Activated CD4-positive, alpha-beta memory T cell treated with anti-CD3 and anti-CD28 coated beads for 36 hours (primary cell): ENCODE data around the gene CREB3L4. TPM values are rescaled to one million over a fixed set of nuclear protein-coding genes. Genes with fewer than 3 reads are reported as not detected.

Experiments
- CTCF ChIA-PET: fragments of 350-600 bp; sonication (Branson Sonifier 250); formaldehyde crosslinking; loops from one replicate; lab custom pipeline; 2021; ENCODE audit warnings: antibody characterized with exemption, inconsistent platforms; lab: Charles Lee
- POLR2A ChIA-PET: fragments of 350-600 bp; sonication (Branson Sonifier 250); formaldehyde crosslinking; loops from one replicate; lab custom pipeline; 2021; ENCODE audit warnings: antibody characterized with exemption; lab: Charles Lee
- DNase-seq: peaks from one replicate; pipeline ENCODE4 v3.0.0-alpha.2; 2020
- H3K27ac Mint-ChIP-seq: one replicate; pipeline ENCODE4 v1.8.0; 2021; ENCODE audit warnings: mixed read lengths
- H3K27me3 Mint-ChIP-seq: one replicate; pipeline ENCODE4 v1.8.0; 2021; ENCODE audit warnings: mixed read lengths
- H3K36me3 Mint-ChIP-seq: one replicate; pipeline ENCODE4 v1.8.0; 2021; ENCODE audit warnings: mixed read lengths
- H3K4me1 Mint-ChIP-seq: one replicate; pipeline ENCODE4 v1.8.0; 2021; ENCODE audit warnings: low read depth, mixed read lengths
- H3K4me3 Mint-ChIP-seq: one replicate; pipeline ENCODE4 v1.8.0; 2021; ENCODE audit warnings: mild to moderate bottlenecking, mixed read lengths
- H3K9me3 Mint-ChIP-seq: one replicate; pipeline ENCODE4 v1.8.0; 2021; ENCODE audit warnings: mixed read lengths
- intact Hi-C: fragments of 100-400 bp; cut with micrococcal nuclease; formaldehyde crosslinking; loops from one replicate; pipeline ENCODE4 v1.15.1; 2023
- total RNA-seq, 2 experiments: library from RNA; stranded (reverse); gene quantifications; one replicate each; pipeline ENCODE4 v1.2.3, GENCODE V29; 2021

Gene CREB3L4
- total RNA-seq, 2 experiments from 2014 or later: 8.5 to 8.7 TPM

DNA sequence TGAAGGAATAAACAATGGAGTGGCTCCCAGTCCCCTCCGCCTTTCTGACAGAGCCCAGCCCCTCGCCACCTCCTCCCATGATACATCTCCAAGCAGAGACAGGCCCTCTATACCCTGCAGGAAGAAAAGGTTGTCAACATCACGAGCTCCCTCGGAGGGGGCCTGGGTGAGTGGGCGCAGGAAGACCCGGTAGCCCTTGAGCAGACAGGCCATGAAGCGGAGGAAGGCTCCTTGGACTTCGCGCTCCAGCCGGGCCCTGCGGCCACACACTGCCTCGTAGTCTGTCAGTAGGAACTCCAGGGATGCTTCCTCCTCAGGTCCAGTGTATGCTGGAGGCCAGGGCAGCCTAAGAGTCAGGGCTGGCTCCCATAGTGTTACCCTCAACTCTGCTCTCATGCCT, 28.2 kb upstream of the CREB3L4 start:
- Mint-ChIP-seq H3K27me3 (no peaks in the 10 kb centered on the region), H3K4me1 (peaks cover 15% of the 10 kb centered on the region), H3K27ac (no peak overlapping the region), H3K9me3 (no peaks in the 10 kb centered on the region), H3K4me3 (no peak overlapping the region), H3K36me3 (peaks cover 56% of the 10 kb centered on the region)
- CTCF ChIA-PET: no interaction called here
- POLR2A ChIA-PET: interaction anchor here (2.5 kb wide), 1 partner anchor 15 kb away, joined by 8 read pairs; no protein-coding TSS in a partner anchor
- no peak for DNase-seq
- intact Hi-C loops: no loop called here

DNA sequence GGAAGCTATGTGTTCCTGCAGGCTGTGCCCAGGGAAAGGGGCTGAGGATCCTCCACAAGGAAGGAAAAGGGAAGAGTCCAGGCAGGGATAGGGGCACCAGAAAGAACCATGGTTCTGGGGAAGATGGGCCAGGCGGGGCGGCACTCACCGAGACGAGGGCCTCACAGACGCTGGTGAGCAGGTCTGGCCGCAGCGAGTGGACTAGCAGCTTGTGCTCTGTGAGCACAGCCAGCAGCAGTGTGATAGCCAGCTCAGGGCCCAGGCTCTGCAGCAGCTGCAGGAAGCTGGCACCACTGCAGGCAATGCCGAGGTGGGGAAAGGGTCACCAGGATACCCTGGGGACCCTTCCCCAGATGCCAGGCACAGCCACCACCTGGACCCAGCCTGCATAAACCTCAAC, 26.9 kb upstream of the CREB3L4 start:
- intact Hi-C loops: no loop called here
- CTCF ChIA-PET: interaction anchor here (1.0 kb wide), 1 partner anchor 144 kb away, joined by 3 read pairs; no protein-coding TSS in a partner anchor
- Mint-ChIP-seq H3K4me3 (no peak overlapping the region), H3K27me3 (no peaks in the 10 kb centered on the region), H3K36me3 (peaks cover 53% of the 10 kb centered on the region), H3K27ac (no peak overlapping the region), H3K9me3 (no peaks in the 10 kb centered on the region), H3K4me1 (peaks cover 20% of the 10 kb centered on the region)
- POLR2A ChIA-PET: interaction anchor here (0.6 to 2.5 kb wide), 3 partner anchors 10 to 17 kb away, joined by 3 to 8 read pairs (median 3); no protein-coding TSS in a partner anchor
- no peak for DNase-seq

- DNase-seq: no peak
- peaks cover 25% of the 10 kb centered on the region for H3K4me1 Mint-ChIP-seq
- peaks cover 40% of the 10 kb centered on the region for H3K36me3 Mint-ChIP-seq
- ChIA-PET POLR2A (interaction anchor here (0.6 to 1.3 kb wide), 2 partner anchors 20 to 636 kb away, joined by 3 to 4 read pairs; no protein-coding TSS in a partner anchor), CTCF (no interaction called here)
- no peaks in the 10 kb centered on the region for H3K9me3 Mint-ChIP-seq
- intact Hi-C loops: no loop called here
- no peaks in the 10 kb centered on the region for H3K27me3 Mint-ChIP-seq
- H3K27ac Mint-ChIP-seq: no peak overlapping the region
- no peak overlapping the region for H3K4me3 Mint-ChIP-seq
Measured at GRCh38 chr1:153941826-153942725, 25.6 kb upstream of the CREB3L4 start.

- Mint-ChIP-seq H3K9me3 (no peaks in the 10 kb centered on the region), H3K4me1 (peaks cover 25% of the 10 kb centered on the region), H3K27me3 (no peaks in the 10 kb centered on the region), H3K27ac (peak overlapping the region; percentile 29), H3K36me3 (peaks cover 32% of the 10 kb centered on the region), H3K4me3 (no peak overlapping the region)
- no peak for DNase-seq
- ChIA-PET CTCF (interaction anchor here (1.0 to 4.3 kb wide), 2 partner anchors 24 to 122 kb away, joined by 3 to 29 read pairs; partner anchors contain the start of gene CREB3L4), POLR2A (interaction anchor here (0.7 to 3.9 kb wide), 4 partner anchors 21 to 34 kb away, joined by 3 to 41 read pairs (median 4); partner anchors contain the start of genes GATAD2B and JTB)
- intact Hi-C loops: no loop called here
Measured at GRCh38 chr1:153942766-153943549, 24.7 kb upstream of the CREB3L4 start.

GRCh38 chr1:153944005-153944826, 23.5 kb upstream of the CREB3L4 start:
- Mint-ChIP-seq H3K27me3 (no peaks in the 10 kb centered on the region), H3K9me3 (no peaks in the 10 kb centered on the region), H3K4me1 (peaks cover 25% of the 10 kb centered on the region), H3K4me3 (peak overlapping the region; percentile 92), H3K36me3 (peaks cover 34% of the 10 kb centered on the region), H3K27ac (peak overlapping the region; percentile 97)
- ChIA-PET CTCF (interaction anchor here (1.0 to 4.3 kb wide), 8 partner anchors 12 to 147 kb away, joined by 3 to 31 read pairs (median 16); partner anchors contain the start of genes CREB3L4, GATAD2B, RAB13 and RPS27), POLR2A (interaction anchor here (0.6 to 3.9 kb wide), 14 partner anchors 12 to 1977 kb away, joined by 3 to 41 read pairs (median 4); partner anchors contain the start of genes CREB3L4, GATAD2B, JTB and RPS27)
- intact Hi-C loops: loop anchor here (2.0 kb wide), 1 partner anchor 139 kb away; no protein-coding TSS in a partner anchor
- no peak for DNase-seq

GRCh38 chr1:153944827-153945117, 22.9 kb upstream of the CREB3L4 start:
- CTCF ChIA-PET: interaction anchor here (1.4 to 4.3 kb wide), 7 partner anchors 12 to 147 kb away, joined by 6 to 31 read pairs (median 18); partner anchors contain the start of genes CREB3L4, GATAD2B, RAB13 and RPS27
- intact Hi-C loops: loop anchor here (1.0 to 2.0 kb wide), 2 partner anchors 14 to 140 kb away; partner anchors contain the start of gene CRTC2
- no peak for DNase-seq
- Mint-ChIP-seq H3K27ac (peak overlapping the region; percentile 97), H3K27me3 (no peaks in the 10 kb centered on the region), H3K4me1 (peaks cover 25% of the 10 kb centered on the region), H3K4me3 (peak overlapping the region; percentile 92), H3K36me3 (peaks cover 35% of the 10 kb centered on the region), H3K9me3 (no peaks in the 10 kb centered on the region)
- POLR2A ChIA-PET: interaction anchor here (0.6 to 3.9 kb wide), 11 partner anchors 11 to 1977 kb away, joined by 3 to 41 read pairs (median 5); partner anchors contain the start of genes CREB3L4, GATAD2B, JTB and RPS27

DNA sequence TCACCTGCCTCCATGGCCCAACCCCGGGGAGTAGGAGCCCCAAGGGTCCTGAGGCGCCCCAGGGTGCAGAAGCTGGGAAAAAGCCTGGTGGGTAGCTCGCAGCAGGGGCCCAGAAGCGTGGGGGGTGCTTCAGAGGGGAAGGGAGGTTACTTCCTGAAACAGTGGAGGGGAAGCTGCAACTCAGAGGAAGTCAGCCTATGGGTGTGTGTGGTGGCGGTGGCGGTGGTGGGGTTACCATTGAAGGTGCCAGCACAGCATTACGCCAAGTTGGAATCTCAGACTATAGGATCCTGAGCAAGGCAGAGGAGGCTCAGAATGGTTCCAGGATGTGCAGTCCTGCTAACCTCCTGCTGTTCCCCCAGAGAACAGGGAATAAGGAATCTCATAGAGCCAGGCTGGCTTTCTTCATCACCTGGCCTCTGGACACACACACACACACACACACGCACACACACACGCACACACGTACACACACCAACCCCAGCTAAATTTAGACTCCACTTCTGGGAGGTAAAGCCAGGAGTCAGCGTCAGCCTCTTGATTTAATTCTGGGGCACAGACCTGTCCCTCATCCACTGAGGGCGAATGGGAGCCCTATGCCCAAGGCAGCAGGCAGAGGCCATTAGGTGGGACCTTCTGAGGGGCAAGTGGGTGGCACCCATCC, 22.4 kb upstream of the CREB3L4 start:
- POLR2A ChIA-PET: interaction anchor here (0.6 to 3.9 kb wide), 15 partner anchors 11 to 1976 kb away, joined by 3 to 41 read pairs (median 5); partner anchors contain the start of genes CREB3L4, GATAD2B, JTB and RPS27
- Mint-ChIP-seq H3K27ac (peak overlapping the region; percentile 97), H3K4me1 (peaks cover 25% of the 10 kb centered on the region), H3K36me3 (peaks cover 36% of the 10 kb centered on the region), H3K4me3 (peak overlapping the region; percentile 92), H3K27me3 (no peaks in the 10 kb centered on the region), H3K9me3 (no peaks in the 10 kb centered on the region)
- intact Hi-C loops: loop anchor here (1.0 to 2.0 kb wide), 2 partner anchors 13 to 140 kb away; partner anchors contain the start of gene CRTC2
- DNase-seq: peak; percentile 86
- CTCF ChIA-PET: interaction anchor here (0.6 to 4.3 kb wide), 14 partner anchors 9 to 148 kb away, joined by 3 to 31 read pairs (median 10); partner anchors contain the start of genes CREB3L4, CRTC2, GATAD2B and RAB13

DNA sequence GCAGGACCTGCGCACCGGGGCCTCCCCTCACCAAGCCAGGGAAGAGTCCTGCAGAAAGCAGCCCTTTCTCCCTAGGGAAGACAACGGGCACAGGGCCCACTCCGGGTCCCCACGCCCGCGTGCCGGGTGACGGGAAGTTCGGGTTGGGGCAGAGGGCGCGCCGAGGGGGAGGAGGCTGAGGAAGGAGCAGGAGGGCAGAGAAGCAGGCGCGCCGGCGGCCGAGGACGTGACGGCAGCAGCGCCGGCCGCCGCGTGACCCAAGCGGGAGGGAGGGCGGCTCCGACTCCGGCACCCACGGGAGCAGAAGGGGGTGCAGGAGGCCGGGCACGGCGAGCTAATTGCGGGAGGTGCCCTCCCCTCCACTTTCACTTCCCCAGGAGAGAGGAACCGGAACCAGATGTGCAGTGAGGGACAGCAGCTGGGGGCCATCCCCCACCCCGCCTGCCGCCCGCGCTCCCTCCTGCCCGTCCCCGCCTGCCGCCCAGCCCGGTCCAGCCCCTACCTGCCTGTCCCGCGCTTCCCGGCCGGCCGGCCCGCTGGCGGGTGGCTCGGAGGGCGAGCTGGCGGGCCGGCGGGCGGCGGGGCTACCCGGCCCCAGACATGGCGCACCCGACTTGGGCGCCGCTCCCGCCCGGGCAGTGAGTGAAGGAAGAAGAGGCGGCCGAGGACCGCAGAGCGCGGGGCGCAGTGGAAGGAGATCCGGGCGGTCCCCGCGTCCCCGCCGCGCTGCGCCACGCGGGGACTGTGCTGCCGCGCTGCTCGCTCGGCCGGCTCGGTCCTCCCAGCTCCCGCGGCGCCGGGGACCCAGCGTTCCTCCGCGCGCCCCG, 21.7 kb upstream of the CREB3L4 start:
- Mint-ChIP-seq H3K27me3 (no peaks in the 10 kb centered on the region), H3K4me1 (peaks cover 25% of the 10 kb centered on the region), H3K9me3 (no peaks in the 10 kb centered on the region), H3K4me3 (peak overlapping the region; percentile 92), H3K36me3 (peaks cover 36% of the 10 kb centered on the region), H3K27ac (peak overlapping the region; percentile 97)
- POLR2A ChIA-PET: interaction anchor here (0.6 to 3.9 kb wide), 14 partner anchors 10 to 171 kb away, joined by 3 to 41 read pairs (median 8); partner anchors contain the start of genes CREB3L4, CRTC2, GATAD2B and JTB
- intact Hi-C loops: loop anchor here (1.0 to 2.0 kb wide), 4 partner anchors 12 to 149 kb away; partner anchors contain the start of gene CRTC2
- DNase-seq: peak; percentile 81
- CTCF ChIA-PET: interaction anchor here (0.6 to 4.3 kb wide), 30 partner anchors 8 to 438 kb away, joined by 3 to 31 read pairs (median 6); partner anchors contain the start of genes CREB3L4, CRTC2, GATAD2B and JTB

DNA sequence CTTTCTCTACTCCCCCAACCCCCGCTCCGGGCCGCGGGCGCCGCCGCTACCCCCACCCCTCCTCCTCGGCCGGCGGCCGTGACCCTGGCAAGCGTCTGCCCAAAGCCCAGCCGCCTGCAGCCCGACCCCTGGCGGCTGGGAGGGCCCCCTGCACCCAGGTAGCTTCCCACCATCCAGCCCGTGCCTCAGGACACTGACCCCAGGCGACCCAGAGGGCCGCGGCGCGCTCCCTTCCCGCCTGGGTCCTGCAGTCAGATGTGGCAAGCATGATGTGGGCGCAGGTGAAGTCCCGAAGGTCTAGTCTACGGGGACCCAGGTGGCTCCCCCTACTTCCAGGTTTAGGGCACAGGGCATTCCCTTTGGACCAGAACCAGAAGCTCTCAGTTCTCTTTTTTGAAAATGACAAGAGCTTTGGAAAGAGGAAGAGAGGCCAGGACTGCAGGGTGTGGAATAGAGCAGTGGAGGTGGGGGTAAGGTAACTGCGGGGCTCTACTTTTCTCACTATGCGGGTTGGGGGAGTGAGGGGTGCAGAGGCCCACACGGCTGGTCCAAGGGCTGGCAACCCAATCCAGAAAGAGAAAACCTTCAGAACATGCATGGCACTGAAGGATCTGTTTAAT, 21.0 kb upstream of the CREB3L4 start, which contains the start of gene DENND4B:
Gene DENND4B (minus strand): TSS at position 97 of the 620 bp plus-strand sequence. CDS start 2,344 bp downstream, outside the sequence.
- Mint-ChIP-seq H3K4me3 (peak within 1 kb of the TSS; percentile 92), H3K27ac (peak within 1 kb of the TSS; percentile 97), H3K4me1 (peaks cover 25% of the 10 kb centered on the region), H3K9me3 (no peaks in the 10 kb centered on the region), H3K36me3 (peaks cover 40% of the 10 kb centered on the region), H3K27me3 (no peaks in the 10 kb centered on the region)
- intact Hi-C loops: loop anchor here (1.0 kb wide), 2 partner anchors 23 to 149 kb away; no protein-coding TSS in a partner anchor
- POLR2A ChIA-PET: interaction anchor here (0.6 to 3.9 kb wide), 12 partner anchors 9 to 171 kb away, joined by 3 to 41 read pairs (median 8); partner anchors contain the start of genes CREB3L4, CRTC2, GATAD2B and RPS27
- CTCF ChIA-PET: interaction anchor here (0.6 to 4.3 kb wide), 32 partner anchors 8 to 439 kb away, joined by 3 to 31 read pairs (median 4); partner anchors contain the start of genes CREB3L4, CRTC2, JTB and RAB13
- peak; percentile 83 for DNase-seq
